Activated CD4-positive, CD25-positive, alpha-beta regulatory T cell (primary cell): ENCODE measurements around the gene OFD1.

Experiments used
- DNase-seq, 4 experiments: peaks; one replicate each; lab custom pipeline; 2025; lab: John Stamatoyannopoulos, UW

Gene OFD1

DNA sequence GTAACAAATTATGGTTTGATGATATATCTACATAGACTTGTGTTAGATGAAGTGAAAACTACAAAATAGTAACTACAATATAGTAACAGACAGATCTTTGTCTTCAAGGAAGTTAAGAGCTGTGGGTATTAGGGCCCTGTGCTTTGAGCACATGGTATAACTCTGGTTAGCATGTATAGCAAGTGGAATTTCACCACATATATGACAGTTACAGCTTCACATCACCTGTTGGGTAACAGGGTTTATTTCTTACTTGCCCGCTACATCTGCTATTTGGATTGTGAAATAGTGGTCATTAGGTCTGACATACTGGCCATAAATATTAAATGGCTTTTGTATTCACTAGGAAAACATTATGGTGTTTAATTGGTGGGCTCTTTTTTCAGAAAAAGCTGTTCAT, 20.2 kb downstream of the OFD1 start:
- DNase-seq = no peak

DNA sequence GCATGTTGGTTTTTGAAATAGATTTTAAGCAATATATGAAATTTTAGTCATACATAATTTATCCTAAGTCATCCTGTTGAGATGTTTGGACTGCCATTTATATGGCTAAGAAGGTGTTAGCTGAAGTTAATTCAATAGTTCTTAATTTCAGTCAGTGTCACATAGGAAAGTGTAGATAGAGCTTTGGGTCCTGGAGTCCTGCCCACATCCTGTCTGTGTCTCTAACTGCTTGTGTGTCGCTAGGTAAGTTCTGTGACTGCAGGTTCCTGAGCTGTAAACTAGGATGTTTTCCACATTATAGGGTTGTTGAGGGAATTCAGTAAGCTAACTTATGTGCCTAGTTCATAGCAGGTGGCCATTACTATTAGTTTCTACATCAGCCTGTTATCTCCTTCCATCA, 20.7 kb downstream of the OFD1 start:
- no peak for DNase-seq

DNA sequence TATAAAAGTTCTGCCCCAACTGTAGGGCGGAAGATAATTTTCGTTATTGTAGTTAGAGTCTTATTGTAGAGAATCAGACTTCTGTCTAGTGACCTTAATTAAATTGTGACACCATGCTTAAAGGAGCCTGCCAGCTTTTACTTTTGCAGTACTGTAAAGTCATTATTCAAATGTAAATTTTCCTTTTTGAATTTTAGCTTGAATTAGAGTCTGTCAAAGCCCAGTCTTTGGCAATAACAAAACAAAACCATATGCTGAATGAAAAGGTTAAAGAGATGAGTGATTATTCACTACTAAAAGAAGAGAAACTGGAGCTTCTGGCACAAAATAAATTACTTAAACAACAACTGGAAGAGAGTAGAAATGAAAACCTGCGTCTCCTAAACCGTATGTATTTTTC, 21.8 kb downstream of the OFD1 start:
- DNase-seq = no peak

DNA sequence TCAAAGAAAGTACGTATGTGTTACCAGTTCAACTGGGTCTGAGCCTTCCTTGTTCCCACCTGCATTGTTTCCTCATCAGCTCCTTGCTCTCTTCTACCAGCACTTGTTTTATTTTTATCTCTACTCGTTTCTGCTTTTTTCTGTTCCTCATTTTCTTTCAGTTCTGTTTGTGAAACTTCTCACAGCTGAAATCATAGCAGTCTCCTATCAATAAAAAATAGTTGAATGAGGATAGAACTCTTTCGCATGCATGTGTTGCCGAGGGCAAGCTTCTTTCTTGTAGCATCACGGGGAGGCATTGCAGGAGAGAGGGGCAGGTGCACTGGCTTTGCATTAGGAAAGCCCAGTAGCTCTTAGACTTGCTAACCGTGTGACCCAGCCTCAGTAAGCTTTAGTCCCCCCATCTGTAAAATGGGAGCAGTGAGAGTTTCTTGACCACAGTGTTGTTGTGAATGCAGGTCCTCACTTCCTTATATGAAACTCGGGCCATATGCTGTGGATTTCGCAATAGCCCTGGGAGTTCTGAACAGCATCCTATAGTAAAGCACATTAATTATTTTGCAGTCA, 24.7 kb downstream of the OFD1 start:
- no peak for DNase-seq

DNA sequence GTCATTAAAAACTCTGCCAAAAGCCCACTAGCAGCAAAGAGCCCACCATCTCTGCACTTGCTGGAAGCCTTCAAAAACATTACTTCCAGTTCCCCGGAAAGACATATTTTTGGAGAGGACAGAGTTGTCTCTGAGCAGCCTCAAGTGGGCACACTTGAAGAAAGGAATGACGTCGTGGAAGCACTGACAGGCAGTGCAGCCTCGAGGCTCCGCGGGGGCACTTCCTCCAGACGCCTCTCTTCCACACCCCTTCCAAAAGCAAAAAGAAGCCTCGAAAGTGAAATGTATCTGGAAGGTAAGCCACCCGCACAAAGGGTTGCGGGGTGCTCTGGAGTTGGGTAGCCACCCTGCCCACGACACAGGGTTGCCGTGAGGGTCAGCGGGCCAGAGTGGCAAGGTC, 25.9 kb downstream of the OFD1 start:
- DNase-seq = no peak

DNA sequence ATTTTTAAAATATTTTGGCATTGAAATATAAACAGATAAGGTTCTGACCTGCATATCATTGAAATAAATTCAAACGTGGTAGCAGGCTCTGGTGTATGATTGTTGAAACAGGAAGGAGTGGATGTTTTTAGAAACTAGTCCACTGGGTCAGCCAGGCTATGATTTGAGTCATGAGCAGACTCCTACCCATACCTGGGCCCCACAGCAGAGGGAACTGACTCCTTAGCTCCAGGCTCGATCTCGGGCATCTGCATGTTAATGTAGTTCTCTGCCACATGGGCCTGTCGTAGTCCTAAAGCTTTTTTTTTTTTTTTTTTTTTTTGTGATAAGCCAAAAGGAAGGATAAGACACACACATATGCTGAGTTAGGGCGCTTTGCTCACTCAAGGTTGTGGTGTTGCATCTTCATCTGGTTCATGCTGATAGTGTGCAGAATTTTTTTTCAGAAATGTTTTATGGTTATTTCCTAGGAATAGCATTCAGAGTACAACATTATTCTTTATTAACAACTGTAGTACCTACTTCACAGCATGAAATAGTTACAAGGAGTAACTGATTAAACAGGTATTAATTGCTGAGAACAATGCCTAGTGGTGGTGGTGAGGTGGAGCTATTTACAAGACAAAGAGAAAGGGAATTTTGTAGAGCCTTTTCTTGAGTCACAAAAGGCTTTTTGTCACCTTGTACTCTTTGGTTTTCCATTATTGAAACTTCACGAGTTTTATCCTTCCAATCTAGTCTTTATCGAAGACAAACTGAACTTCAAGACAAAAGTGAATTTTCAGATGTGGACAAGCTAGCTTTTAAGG, 27.3 kb downstream of the OFD1 start:
- no peak for DNase-seq

DNA sequence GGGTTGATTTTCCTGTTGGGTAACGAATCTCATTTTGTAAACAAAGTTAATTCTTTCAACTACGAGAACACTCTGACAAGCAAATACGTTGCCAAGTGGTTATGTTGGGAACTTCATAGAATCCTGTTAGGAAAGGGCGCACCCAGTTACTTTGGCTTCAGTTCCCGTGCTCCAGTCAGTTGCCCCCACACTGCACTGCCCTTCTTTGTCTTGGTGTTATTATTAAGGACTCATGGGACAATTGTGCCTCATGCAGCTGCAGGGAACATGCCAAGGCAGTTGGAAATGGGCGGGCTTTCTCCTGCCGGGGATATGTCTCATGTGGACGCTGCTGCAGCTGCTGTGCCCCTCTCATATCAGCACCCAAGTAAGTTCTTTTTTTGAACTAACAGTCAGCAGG, 28.9 kb downstream of the OFD1 start:
- DNase-seq = no peak

DNA sequence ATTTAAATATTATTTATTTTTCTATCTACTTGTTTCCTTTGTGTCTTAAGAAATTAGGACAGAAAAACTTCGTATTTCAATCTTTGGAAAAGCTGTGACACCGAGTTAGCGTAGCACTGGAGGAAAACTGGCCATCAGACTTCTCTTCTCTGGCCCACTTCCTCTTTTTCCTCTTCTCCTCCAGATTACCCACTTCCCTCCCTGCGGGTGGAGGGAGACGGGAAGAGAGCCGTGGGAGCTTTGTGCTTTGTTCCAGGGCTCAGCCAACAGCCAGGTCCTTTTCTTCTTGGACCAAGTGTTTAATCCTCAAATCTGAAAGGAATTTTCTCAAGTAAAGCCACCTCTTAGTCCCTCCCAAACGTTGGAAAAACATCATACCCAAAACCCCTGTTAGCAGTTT, 29.7 kb downstream of the OFD1 start:
- DNase-seq = no peak

DNA sequence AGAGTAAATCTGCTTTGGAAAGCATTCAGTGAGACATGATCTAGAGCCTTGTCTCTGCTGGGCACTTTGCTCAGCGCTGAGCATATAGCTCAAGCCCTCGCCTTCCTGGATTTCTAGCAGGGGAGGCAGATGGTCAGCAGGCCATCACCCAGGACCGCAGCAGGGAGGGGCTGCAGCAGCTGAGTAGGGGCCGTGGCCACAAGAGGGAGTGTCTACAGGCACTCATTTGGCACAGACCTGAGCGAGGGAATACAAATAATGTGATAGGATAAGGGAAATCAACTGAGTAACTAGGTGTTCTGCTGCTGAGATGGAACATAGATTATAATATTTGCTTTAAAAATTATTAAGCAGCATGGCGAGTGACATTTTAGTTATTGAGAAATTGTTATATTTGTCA, 30.2 kb downstream of the OFD1 start:
- DNase-seq = no peak

DNA sequence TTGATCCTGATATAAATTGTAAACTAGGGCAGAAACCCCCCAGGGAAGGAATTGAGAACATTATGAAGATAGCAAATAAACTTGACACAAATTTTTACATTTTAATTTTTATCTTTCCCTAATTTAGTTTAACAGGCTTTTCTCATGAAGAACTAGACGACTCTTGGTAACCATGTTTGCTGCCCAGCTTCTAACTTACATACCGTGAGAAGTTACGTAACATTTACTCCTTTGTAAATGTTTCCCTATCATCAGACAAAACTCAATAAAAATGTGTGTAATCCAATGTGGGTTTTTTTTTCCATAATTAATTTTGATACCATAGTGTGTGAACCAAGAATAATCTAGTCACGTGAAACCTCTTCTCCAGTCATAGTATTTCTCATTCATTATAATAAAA, 34.4 kb downstream of the OFD1 start:
- DNase-seq = no peak

DNA sequence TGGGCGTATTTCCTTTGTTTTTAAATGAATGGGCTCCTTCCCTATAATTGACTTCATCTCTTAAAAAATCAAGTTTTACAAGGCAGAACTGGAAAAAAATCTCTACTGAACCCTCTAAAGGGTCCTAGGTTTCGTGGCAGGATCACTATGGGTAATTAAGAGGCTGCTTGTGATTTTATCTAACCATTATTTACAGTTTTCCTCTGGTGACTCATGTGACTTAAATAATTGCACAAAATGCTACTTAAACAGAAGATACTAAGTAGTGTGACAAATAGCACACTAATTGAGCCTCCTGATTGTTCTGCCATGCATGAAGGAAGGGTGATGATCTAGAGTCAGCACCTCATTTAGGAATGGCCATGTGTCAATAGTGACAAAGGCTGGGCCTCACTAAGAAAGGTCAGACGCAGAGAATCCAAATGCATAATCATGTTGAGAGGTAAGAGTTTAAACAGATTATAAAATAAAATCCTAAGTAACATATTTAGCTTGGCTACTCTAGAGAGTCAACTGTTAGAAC, 35.5 kb downstream of the OFD1 start:
- no peak for DNase-seq

DNA sequence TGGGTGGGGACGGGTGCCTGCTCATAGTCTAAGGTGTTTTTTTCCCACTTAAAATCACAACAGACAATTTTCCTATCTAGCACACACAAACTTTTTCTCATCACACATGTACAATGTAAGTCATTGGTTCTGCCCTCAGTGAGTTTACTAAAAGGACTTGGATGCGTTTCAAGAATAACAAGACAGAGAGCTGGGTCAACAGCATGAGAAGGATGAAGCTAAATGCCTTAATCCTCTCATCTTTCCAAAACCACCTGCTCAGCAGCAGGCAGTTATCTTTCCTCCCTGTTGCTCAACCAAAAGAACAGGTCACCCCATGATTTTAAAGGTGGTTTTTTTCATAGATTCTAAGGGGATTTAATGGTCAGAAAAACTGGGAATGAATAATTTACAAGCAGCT, 40.1 kb downstream of the OFD1 start:
- DNase-seq = no peak

DNA sequence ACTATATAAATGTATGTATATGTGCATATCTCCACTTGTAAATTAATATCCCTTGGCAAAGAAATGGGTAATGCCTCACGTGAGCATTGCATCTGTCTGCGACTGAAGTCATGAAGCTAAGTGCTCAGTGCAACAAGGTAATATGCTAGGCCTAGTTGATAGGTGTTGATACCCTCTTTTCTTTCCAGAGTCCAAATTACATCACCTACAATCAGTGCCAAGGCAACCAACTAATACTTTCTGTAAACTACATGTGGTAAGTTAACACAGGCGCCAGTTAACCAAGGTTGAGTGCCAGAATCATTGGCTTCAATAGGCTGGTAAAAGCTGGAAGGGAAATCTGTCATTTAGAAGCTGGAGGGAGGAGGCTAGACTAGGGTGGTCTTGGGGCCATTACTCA, 41.3 kb downstream of the OFD1 start:
- DNase-seq = no peak

DNA sequence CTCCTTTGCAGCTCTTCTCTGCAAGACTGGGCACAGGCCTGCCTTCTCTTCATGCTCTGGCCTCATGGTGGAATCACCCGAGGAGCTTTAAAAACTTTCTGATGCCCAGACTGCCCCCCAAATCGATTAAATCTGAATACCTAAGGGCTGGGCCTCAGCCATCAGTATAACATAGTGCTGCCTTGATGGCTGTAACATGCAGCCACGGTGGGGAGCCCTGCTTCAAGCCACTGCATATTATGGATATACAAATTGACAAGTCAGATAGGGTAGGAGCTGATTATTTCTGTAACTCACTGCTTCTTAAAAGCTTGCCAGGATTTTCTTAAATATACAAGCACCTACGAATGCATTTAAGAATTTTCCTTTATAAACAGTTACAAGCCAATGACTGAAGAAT, 41.8 kb downstream of the OFD1 start:
- no peak for DNase-seq

DNA sequence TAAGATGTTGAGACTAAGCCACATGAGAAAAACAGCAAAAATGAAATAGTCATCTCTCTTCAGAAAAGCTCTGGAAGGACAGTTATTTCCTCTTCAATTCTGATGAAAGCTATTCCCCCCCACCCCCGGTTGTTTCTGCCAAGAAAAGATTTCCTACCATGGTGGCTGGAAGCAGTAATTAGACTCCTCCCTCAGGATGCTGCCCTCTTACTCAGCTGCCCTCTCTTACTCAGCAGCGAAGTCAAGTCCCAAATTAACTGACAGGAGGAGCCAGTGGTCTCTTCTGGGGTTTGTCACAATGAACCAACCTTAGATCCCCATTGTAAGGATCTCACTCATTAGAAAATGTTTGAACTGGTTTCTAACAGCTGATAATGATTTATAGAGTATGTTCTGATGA, 44.4 kb downstream of the OFD1 start:
- no peak for DNase-seq

DNA sequence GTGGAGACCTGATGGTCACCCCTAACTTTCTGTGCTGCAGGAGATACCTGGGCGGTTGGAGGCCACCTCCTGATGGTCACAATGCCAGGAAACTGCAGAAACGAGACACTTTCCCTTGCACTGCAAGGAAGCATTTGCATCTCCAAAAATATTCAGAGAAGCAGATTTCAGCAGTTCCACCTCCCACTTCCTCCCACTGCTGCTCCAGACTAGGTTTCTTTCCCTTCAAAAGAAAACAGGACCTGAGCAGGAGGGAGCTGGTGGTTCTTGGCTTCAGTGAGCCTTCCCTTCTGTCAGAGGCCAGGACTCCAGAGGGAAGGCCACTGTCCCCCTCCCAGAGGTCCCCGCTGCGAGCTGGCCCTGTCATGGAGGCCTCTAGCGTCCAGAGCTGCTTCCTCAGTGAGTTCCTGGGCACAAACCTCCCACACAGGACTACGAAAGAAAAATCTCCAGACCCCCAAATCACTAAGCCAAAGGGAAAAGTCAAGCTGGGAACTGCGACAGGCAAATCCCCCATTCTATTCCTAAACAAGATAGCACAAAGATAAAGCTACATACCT, 46.4 kb downstream of the OFD1 start:
- no peak for DNase-seq

DNA sequence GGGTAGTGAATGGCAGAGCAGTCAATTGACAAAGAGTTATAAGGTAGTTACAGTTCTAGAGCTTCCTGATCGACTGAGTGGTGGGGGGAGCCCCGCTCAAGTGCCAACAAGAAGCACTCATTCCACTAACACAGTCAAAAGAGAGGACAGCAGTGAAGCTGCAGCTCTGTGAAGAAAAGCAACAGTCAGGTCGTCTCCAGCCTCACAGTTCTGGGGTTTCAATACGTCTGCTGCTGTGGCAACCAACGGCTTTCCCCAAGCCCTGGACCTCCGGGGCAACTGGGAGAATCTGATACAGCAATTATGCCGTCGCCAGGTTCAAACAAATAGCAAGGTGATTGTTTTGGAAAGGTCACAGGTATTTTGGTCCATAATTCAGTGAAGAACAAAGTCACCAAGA, 51.5 kb downstream of the OFD1 start:
- no peak for DNase-seq

DNA sequence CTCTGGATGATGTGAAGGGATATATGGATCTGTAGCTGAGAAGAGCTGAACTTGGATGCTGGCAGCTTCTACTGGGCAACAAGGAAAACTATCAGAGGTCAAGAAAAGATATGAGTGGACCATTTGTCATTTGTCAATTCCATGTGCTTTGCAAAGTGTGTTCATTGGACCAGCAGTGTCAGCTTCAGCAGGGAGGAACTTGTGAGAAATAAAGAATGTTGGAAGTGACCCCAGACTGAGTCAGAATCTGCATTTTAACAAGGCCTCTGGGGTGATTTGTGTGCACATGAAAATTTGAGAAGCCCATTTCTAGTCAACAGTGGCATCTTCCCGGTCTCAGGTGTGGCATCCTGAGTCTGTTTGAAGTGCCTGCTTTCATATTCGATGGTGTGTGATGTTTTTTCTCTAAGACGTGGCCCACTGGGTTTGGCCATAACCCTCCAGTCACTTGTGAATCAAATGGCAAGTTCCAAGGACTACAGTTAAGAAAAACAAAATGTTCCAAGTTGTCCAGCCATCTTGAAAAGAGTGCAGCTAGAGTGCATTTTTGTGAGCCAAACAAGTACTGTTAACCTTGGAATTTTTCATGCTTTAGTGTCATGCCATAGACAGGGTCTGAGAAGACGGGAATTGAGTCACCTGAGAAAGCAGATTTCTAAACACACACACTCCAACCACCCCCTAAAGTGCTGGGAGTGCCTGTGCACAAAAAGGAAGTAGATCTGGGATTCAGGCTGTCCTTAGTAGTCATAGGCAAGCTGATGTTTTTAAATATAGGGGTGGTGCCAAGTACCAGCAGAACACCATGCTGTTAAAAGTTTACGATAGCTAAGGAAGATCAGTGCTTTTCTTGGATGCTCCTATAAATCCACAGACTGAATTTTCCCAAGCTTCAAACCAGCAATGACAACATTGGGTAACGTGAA, 55.9 kb downstream of the OFD1 start:
- DNase-seq = no peak

DNA sequence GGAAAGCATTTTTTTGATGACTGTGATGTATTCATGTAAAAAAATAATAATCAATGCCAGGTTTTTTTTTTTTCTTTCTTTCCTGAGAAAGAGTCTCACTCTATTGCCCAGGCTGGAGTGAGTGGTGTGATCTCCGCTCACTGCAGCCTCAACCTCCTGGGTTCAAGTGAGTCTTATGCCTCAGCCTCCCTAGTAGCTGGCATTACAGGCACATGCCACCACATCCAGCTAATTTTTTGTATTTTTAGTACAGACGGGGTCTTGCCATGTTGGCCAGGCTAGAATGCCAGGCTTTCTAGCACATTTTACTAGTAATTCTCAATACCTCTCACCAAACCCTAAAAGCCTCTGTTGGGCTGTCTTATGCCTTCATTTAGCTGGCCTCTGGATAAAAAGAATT, 56.6 kb downstream of the OFD1 start:
- DNase-seq = no peak

DNA sequence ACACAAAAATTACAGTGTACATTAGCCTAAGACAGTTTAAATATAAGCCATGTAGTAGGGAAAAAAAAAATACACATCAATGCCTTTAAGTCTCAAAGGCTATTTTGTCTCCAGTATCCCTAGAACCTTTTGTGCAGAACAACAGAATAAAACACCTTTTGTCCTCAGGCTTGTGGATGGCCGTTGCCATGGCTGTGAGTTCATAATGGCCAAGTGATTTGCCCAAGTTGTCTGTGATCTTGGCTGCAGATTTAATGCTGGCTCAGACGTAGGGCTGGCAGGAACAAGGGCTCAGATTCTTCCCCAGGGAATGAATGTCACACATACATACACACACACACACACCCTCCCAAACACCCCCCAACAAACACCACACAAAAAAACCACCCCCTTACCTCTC, 57.0 kb downstream of the OFD1 start:
- DNase-seq = no peak

DNA sequence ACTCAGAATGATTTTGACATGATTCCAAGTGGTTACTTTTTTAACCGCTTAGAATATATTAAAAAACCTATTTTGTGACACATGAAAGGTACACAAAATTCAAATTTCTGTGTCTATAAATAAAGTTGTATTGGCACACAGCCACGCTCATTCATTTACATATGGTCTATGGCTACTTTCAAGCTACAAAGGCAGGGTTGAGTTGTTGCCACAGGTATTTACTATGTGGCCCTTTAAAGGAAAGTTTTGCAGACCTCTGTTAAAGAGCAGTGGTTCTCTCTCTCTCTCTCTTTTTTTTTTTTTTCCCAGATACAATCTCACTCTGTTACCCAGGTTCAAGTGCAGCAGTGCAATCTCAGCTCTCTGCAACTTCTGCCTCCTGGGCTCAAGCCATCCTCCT, 59.3 kb downstream of the OFD1 start:
- no peak for DNase-seq

DNA sequence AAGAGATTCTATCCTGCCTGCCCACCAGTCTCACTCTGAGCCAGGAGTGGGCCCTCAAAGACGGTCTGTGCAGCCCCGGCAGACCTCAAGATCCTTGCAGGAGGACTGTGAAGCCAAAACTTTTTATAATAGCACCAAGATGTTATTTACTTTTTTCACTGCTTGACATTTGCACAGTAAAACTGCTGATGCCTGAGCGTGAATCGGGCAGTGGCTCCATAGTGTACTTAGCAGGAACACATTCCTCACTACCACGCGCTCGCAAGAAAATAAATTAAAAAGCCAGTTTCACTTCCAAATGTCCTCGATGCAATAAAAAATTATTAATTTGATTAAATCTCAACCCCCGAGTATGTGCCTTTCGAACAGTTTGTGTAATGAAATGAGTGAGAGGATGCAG, 59.9 kb downstream of the OFD1 start:
- DNase-seq = no peak

DNA sequence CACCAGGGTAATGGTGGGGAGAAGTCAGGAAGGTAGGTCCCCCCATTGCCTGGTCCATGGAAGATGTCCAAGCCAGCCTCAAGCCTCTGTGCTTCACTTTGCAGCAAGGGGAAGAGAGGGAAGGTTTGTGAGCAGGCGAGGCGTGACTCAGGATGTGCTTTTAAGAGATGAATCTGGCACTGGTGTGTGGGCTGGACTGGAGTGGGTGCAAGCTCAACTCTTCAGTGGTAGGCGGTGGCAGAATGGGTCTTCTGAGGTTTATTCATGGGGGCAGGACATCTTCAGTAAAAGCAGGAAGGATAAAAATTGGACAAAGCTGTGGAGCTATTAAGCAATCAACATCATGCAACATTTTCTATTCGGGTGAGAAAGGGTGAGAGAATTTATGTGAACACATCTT, 63.0 kb downstream of the OFD1 start:
- DNase-seq = no peak
